Type B pancreatic cell (in vitro differentiated cells): Measurements from ENCODE around the gene CXCR6. TPM values are rescaled to one million over a fixed set of nuclear protein-coding genes. Genes with fewer than 3 reads are reported as not detected.

Experiments used
- DNase-seq: peaks from one replicate; pipeline ENCODE4 v3.0.0; 2021; ENCODE audit warnings: mixed read lengths; ENCODE audit not compliant: unreplicated experiment; ENCODE audit errors: extremely low spot score
- H3K27ac Mint-ChIP-seq: 2 replicates; pipeline ENCODE4 v1.8.0; 2021; ENCODE audit warnings: mild to moderate bottlenecking, mixed read lengths
- H3K27me3 Mint-ChIP-seq: 2 replicates; pipeline ENCODE4 v1.8.0; 2021; ENCODE audit warnings: mixed read lengths
- H3K36me3 Mint-ChIP-seq: 2 replicates; pipeline ENCODE4 v1.8.0; 2021; ENCODE audit warnings: mixed read lengths
- H3K4me1 Mint-ChIP-seq: one replicate; pipeline ENCODE4 v1.8.0; 2021; ENCODE audit warnings: mixed read lengths; ENCODE audit not compliant: unreplicated experiment
- H3K4me3 Mint-ChIP-seq: 2 replicates; pipeline ENCODE4 v1.8.0; 2021; ENCODE audit warnings: mild to moderate bottlenecking, mixed read lengths
- H3K9me3 Mint-ChIP-seq: 2 replicates; pipeline ENCODE4 v1.8.0; 2021; ENCODE audit warnings: mixed read lengths
- CTCF ChIP-seq: fragments of 200-600 bp; sonication (generic); conservative IDR thresholded peaks from 2 replicates; pipeline ENCODE4 v1.5.0; 2021; ENCODE audit warnings: antibody characterized with exemption, mild to moderate bottlenecking
- total RNA-seq: library from RNA; stranded (reverse); gene quantifications from 2 replicates; pipeline ENCODE4 v1.2.1, GENCODE V29; 2021; ENCODE audit warnings: low replicate concordance

Gene CXCR6
- total RNA-seq, 1 donor from 2014 or later = not detected

DNA sequence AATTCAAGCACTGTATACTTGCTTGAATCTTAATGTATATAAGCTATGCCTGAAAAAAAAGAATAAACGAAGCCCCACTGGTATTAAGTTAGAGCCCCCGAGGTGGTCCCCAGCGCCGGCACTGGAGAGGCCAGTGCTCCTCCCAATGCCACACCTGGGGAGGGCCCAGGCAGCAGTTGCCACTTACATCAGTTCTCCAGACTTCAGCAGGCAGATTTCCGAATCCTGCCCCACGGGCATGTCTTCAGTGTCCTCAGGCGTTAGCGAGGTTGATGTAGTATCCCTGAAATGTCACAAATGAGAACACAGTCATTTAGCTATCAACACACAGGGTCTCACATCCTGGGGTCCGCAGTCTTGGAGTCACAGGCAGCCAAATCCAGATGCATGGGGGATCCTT is 7.0 kb upstream of the CXCR6 start:
- no peak overlapping the region for H3K4me3 Mint-ChIP-seq
- no peaks in the 10 kb centered on the region for H3K9me3 Mint-ChIP-seq
- no peaks in the 10 kb centered on the region for H3K27me3 Mint-ChIP-seq
- TF ChIP-seq CTCF = no peak
- H3K4me1 Mint-ChIP-seq = peaks cover 7% of the 10 kb centered on the region
- no peak overlapping the region for H3K27ac Mint-ChIP-seq
- H3K36me3 Mint-ChIP-seq = peaks cover 20% of the 10 kb centered on the region
- DNase-seq = no peak

GRCh38 chr3:45937206-45938042 is 5.8 kb upstream of the CXCR6 start:
- H3K36me3 Mint-ChIP-seq = peaks cover 20% of the 10 kb centered on the region
- no peaks in the 10 kb centered on the region for H3K27me3 Mint-ChIP-seq
- H3K27ac Mint-ChIP-seq = no peak overlapping the region
- no peak for DNase-seq
- no peaks in the 10 kb centered on the region for H3K9me3 Mint-ChIP-seq
- H3K4me1 Mint-ChIP-seq = peaks cover 7% of the 10 kb centered on the region
- TF ChIP-seq CTCF = no peak
- H3K4me3 Mint-ChIP-seq = no peak overlapping the region

GRCh38 chr3:45938043-45938435 is 5.2 kb upstream of the CXCR6 start:
- no peak for DNase-seq
- Mint-ChIP-seq H3K27ac (no peak overlapping the region), H3K4me3 (no peak overlapping the region), H3K36me3 (peaks cover 17% of the 10 kb centered on the region), H3K27me3 (no peaks in the 10 kb centered on the region), H3K4me1 (peaks cover 7% of the 10 kb centered on the region), H3K9me3 (no peaks in the 10 kb centered on the region)
- no peak for TF ChIP-seq CTCF

DNA sequence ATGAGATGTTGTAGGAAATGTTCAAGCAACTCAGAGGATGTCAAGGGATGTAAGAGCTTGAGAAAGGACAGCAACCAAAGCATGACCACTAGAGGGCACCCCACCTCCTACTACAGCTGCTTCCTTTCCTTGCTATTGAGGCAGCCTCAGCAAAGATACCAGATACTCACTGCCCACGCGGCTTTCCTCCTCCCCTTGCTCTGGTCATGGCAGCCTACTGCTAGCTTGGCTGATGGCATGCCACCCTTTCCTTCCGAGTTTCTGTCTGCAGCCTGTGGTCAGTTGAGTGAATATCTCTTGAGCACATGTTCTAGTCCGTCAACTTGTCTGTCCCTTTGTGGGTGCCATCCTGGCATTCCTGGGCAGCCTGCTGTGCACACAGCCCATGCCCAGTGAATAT is 4.4 kb upstream of the CXCR6 start:
- Mint-ChIP-seq H3K4me1 (peaks cover 7% of the 10 kb centered on the region), H3K27ac (no peak overlapping the region), H3K9me3 (no peaks in the 10 kb centered on the region), H3K27me3 (no peaks in the 10 kb centered on the region), H3K4me3 (no peak overlapping the region), H3K36me3 (peaks cover 16% of the 10 kb centered on the region)
- peak; percentile 89 for TF ChIP-seq CTCF
- DNase-seq = no peak

GRCh38 chr3:45939341-45939771 is 3.9 kb upstream of the CXCR6 start:
- Mint-ChIP-seq H3K27ac (no peak overlapping the region), H3K4me3 (no peak overlapping the region), H3K27me3 (no peaks in the 10 kb centered on the region), H3K4me1 (peaks cover 7% of the 10 kb centered on the region), H3K36me3 (peaks cover 12% of the 10 kb centered on the region), H3K9me3 (no peaks in the 10 kb centered on the region)
- no peak for TF ChIP-seq CTCF
- DNase-seq = no peak
